Fibroblast of lung (primary cell): ENCODE data around the gene OR6B2.

Source experiments
- CTCF ChIP-seq, 2 donors: IDR thresholded peaks in 1 of 2; conservative IDR thresholded peaks in 1 of 2; 1 replicate in 1 of 2; 2 replicates in 1 of 2; pipeline ENCODE4 v1.5.1; 2011 to 2012; ENCODE audit warnings: low read length in 2 of 2, control low read depth in 1 of 2, inconsistent platforms in 1 of 2, low read depth in 1 of 2, mild to moderate bottlenecking in 1 of 2
- EZH2 ChIP-seq: IDR thresholded peaks from 2 replicates; pipeline ENCODE4 v1.5.1; 2012; ENCODE audit warnings: low read length, control low read depth, mild to moderate bottlenecking; ENCODE audit errors: missing control alignments

- TF ChIP-seq CTCF (conservative IDR thresholded peaks at IDR 0.05 in 1 of 2, IDR thresholded peaks at IDR 0.05 in 1 of 2; ENCODE audit: low read depth in 1 of 2, low read length in 2 of 2) = no peak
- no peak for TF ChIP-seq EZH2
Observed at GRCh38 chr2:240066489-240066888, 36.3 kb upstream of the OR6B2 start.
